Subcutaneous abdominal adipose tissue (tissue), 5 donors: Measurements from ENCODE around the gene ELMO1.

Source experiments
- H3K27ac ChIP-seq: one replicate; pipeline ENCODE4 v1.7.0; 2013; ENCODE audit warnings: low read depth, mild to moderate bottlenecking, inconsistent platforms, low read length, moderate library complexity
- H3K27me3 ChIP-seq, 5 donors: one replicate each; pipeline ENCODE4 v1.7.0; 2013; ENCODE audit warnings: low read length in 5 of 5, inconsistent platforms in 1 of 5; ENCODE audit not compliant: control insufficient read depth in 5 of 5, insufficient read depth in 4 of 5
- H3K36me3 ChIP-seq, 5 donors: one replicate each; pipeline ENCODE4 v1.7.0; 2013; ENCODE audit warnings: low read length in 5 of 5; ENCODE audit not compliant: control insufficient read depth in 5 of 5, insufficient read depth in 5 of 5
- H3K4me1 ChIP-seq, 5 donors: one replicate each; pipeline ENCODE4 v1.7.0; 2013; ENCODE audit warnings: low read length in 5 of 5, mild to moderate bottlenecking in 3 of 5, moderate library complexity in 1 of 5; ENCODE audit not compliant: control insufficient read depth in 5 of 5, insufficient read depth in 5 of 5
- H3K4me3 ChIP-seq, 5 donors: one replicate each; pipeline ENCODE4 v1.7.0; 2013; ENCODE audit warnings: low read length in 5 of 5, low read depth in 1 of 5
- H3K9ac ChIP-seq, 5 donors: one replicate each; pipeline ENCODE4 v1.7.0; 2013; ENCODE audit warnings: low read length in 5 of 5, mild to moderate bottlenecking in 4 of 5, moderate library complexity in 3 of 5
- H3K9me3 ChIP-seq, 5 donors: one replicate each; pipeline ENCODE4 v1.7.0; 2013; ENCODE audit warnings: low read length in 5 of 5; ENCODE audit not compliant: control insufficient read depth in 5 of 5
- donor health status: healthy.
- donor health status: healthy.
- donor health status: healthy.
- donor health status: healthy.
- donor health status: healthy.

ELMO1 gene

GRCh38 chr7:36919738-36920137 lies 528.9 kb downstream of the ELMO1 start:
- Histone ChIP-seq H3K36me3 (no peaks in the 10 kb centered on the region), H3K27ac (no peak overlapping the region), H3K9me3 (peaks cover 0 to 8% (median 5%) of the 10 kb centered on the region in 5 donors), H3K4me3 (no peak overlapping the region), H3K9ac (no peak overlapping the region), H3K27me3 (no peaks in the 10 kb centered on the region), H3K4me1 (peaks cover 0 to 11% (median 3%) of the 10 kb centered on the region in 5 donors)

- H3K4me3 ChIP-seq, result no peak overlapping the region
- no peak overlapping the region for H3K27ac ChIP-seq
- no peak overlapping the region for H3K9ac ChIP-seq
- peaks cover 0 to 8% (median 5%) of the 10 kb centered on the region in 5 donors for H3K9me3 ChIP-seq
- no peaks in the 10 kb centered on the region for H3K36me3 ChIP-seq
- no peaks in the 10 kb centered on the region for H3K27me3 ChIP-seq
- peaks cover 0 to under 1% (median 0%) of the 10 kb centered on the region in 5 donors for H3K4me1 ChIP-seq
These were observed 530.1 kb downstream of the ELMO1 start for GRCh38 chr7:36918591-36918990.

GRCh38 chr7:36916619-36917018 lies 532.0 kb downstream of the ELMO1 start:
- no peak overlapping the region for H3K4me3 ChIP-seq
- no peak overlapping the region for H3K27ac ChIP-seq
- no peaks in the 10 kb centered on the region for H3K27me3 ChIP-seq
- no peaks in the 10 kb centered on the region for H3K36me3 ChIP-seq
- no peaks in the 10 kb centered on the region for H3K4me1 ChIP-seq
- H3K9ac ChIP-seq, result no peak overlapping the region
- H3K9me3 ChIP-seq, result peaks cover 0 to 8% (median 5%) of the 10 kb centered on the region in 5 donors

- Histone ChIP-seq H3K4me3 (no peak overlapping the region), H3K27ac (no peak overlapping the region), H3K36me3 (no peaks in the 10 kb centered on the region), H3K9ac (no peak overlapping the region), H3K27me3 (no peaks in the 10 kb centered on the region), H3K9me3 (peaks cover 0 to 5% (median 4%) of the 10 kb centered on the region in 5 donors), H3K4me1 (no peaks in the 10 kb centered on the region)
These were observed 532.5 kb downstream of the ELMO1 start for GRCh38 chr7:36916116-36916515.

GRCh38 chr7:36911788-36912187 lies 536.9 kb downstream of the ELMO1 start:
- Histone ChIP-seq H3K9me3 (no peaks in the 10 kb centered on the region), H3K27ac (no peak overlapping the region), H3K4me1 (no peaks in the 10 kb centered on the region), H3K9ac (no peak overlapping the region), H3K36me3 (no peaks in the 10 kb centered on the region), H3K27me3 (no peaks in the 10 kb centered on the region), H3K4me3 (no peak overlapping the region)

- Histone ChIP-seq H3K4me3 (no peak overlapping the region), H3K36me3 (no peaks in the 10 kb centered on the region), H3K27ac (no peak overlapping the region), H3K9ac (no peak overlapping the region), H3K9me3 (no peaks in the 10 kb centered on the region), H3K27me3 (no peaks in the 10 kb centered on the region), H3K4me1 (no peaks in the 10 kb centered on the region)
These were observed 537.8 kb downstream of the ELMO1 start for GRCh38 chr7:36910859-36911258.

- Histone ChIP-seq H3K4me3 (no peak overlapping the region), H3K36me3 (no peaks in the 10 kb centered on the region), H3K27me3 (no peaks in the 10 kb centered on the region), H3K9ac (no peak overlapping the region), H3K27ac (no peak overlapping the region), H3K9me3 (no peaks in the 10 kb centered on the region), H3K4me1 (no peaks in the 10 kb centered on the region)
These were observed 538.3 kb downstream of the ELMO1 start for GRCh38 chr7:36910401-36910800.

GRCh38 chr7:36906956-36907635 lies 541.6 kb downstream of the ELMO1 start:
- no peaks in the 10 kb centered on the region for H3K4me1 ChIP-seq
- H3K9ac ChIP-seq, result no peak overlapping the region
- H3K27ac ChIP-seq, result no peak overlapping the region
- no peaks in the 10 kb centered on the region for H3K27me3 ChIP-seq
- H3K36me3 ChIP-seq, result peaks cover 0 to 3% (median 0%) of the 10 kb centered on the region in 5 donors
- H3K9me3 ChIP-seq, result no peaks in the 10 kb centered on the region
- H3K4me3 ChIP-seq, result no peak overlapping the region

GRCh38 chr7:36906448-36906847 lies 542.2 kb downstream of the ELMO1 start:
- H3K27me3 ChIP-seq, result no peaks in the 10 kb centered on the region
- no peak overlapping the region for H3K4me3 ChIP-seq
- no peaks in the 10 kb centered on the region for H3K9me3 ChIP-seq
- H3K9ac ChIP-seq, result no peak overlapping the region
- H3K36me3 ChIP-seq, result peaks cover 0 to 3% (median 0%) of the 10 kb centered on the region in 5 donors
- H3K4me1 ChIP-seq, result no peaks in the 10 kb centered on the region
- H3K27ac ChIP-seq, result no peak overlapping the region

GRCh38 chr7:36905841-36906240 lies 542.8 kb downstream of the ELMO1 start:
- Histone ChIP-seq H3K4me1 (no peaks in the 10 kb centered on the region), H3K9me3 (no peaks in the 10 kb centered on the region), H3K9ac (no peak overlapping the region), H3K4me3 (no peak overlapping the region), H3K27ac (no peak overlapping the region), H3K36me3 (peaks cover 0 to 3% (median 0%) of the 10 kb centered on the region in 5 donors), H3K27me3 (no peaks in the 10 kb centered on the region)
